OCI-M2 (cell line): ENCODE data around the gene GALNS.

Source experiments
- DNase-seq: peaks from one replicate; lab custom pipeline; 2025; ENCODE audit not compliant: unreplicated experiment; lab: John Stamatoyannopoulos, UW

GALNS gene

GRCh38 chr16:88859381-88860091 is 2.8 kb upstream of the GALNS start:
- DNase-seq = no peak

GRCh38 chr16:88857728-88858339 is 1.1 kb upstream of the GALNS start:
- no peak for DNase-seq

DNA sequence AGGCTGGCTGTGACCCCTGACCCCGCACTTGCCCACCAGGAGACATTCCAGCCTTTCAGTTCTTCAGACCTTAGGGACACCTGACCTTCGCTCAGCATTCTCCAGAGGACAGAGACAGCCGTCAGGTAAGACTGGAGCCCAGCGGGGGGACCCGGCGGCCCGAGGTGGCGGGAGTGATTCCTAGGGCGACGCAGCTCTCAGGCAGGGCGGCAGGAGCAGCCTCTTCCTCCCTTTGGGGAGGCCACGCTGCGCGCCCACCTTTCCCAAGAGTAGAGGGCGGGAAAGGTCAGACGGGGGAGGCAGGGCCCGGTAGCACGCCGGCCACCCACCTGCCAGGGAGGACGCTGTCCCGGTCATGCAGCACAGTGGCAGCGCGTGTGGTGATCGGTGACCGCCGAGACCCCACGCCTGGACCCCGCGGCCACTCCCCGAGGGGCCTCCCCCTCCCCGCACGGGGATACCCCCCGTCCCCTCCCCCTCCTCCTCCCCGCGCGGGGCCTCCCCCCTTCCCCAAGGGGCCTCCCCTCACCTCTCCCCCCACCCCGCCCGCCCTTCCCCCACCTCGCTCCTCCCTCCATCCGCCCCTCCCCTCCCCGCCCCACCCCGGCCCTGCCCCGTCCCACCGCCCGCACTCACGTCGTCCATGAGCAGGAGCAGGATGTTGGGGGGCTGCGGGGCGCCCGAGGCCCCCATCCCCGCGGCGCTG is 472 bp downstream of the GALNS start:
- DNase-seq = no peak

DNA sequence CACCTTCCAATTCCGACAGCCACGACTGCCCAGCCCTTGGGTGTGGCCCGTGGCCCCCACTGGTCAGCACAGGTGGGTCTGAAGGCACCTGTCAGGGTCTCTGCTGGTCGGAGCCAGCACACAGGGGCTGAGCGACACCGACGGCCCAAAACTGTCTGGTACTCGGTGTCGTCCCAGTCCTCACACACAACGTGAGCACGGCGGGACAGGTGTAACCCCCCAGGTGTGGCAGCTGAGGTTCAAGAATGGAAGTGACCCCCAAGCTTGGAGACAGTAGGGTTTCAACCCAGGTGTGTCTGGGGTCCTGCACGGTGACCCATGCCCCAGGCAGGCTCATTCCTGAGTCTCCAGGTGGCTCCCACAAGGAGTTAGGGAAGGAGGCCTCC is 1.0 kb downstream of the GALNS start:
- no peak for DNase-seq

GRCh38 chr16:88855176-88855575 is 1.6 kb downstream of the GALNS start:
- no peak for DNase-seq

DNA sequence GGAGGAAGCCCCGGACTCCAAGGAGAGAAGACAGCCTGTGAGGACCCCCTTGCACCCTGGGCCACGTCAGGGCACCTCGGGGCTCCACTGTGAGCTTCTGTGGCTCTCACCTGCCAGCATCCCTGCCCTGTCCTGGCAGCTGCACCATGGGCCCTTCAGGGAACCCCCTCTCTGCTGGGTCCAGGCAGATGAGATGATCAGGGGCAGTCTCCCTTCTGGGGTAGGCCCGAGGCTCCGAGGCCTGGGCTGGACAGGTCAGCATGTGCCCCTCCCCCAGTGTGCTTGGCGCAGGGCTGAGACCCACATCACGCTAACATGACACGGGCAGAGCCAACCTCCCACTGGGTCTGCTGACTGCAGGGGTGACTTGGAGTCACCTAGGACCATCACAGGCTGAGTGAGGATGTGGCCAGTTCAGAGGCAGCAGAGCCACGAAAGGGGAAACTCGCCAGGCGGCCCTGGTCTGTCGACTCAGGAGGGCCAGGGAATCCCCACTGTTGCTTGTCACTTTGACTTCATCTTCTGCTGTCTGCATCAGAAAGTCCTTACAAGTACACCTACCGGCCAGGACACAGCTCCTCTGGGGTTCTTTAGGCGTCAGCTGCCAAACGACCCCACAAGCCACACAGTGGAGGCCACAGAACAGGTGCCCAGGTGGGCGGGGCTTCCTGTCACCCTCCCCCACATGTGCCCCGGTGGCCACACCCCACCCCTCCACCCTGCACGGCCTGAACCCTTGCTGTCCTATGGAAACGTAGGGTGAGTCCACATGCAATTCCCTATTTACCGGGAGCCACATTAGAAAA is 2.2 kb downstream of the GALNS start:
- no peak for DNase-seq

DNA sequence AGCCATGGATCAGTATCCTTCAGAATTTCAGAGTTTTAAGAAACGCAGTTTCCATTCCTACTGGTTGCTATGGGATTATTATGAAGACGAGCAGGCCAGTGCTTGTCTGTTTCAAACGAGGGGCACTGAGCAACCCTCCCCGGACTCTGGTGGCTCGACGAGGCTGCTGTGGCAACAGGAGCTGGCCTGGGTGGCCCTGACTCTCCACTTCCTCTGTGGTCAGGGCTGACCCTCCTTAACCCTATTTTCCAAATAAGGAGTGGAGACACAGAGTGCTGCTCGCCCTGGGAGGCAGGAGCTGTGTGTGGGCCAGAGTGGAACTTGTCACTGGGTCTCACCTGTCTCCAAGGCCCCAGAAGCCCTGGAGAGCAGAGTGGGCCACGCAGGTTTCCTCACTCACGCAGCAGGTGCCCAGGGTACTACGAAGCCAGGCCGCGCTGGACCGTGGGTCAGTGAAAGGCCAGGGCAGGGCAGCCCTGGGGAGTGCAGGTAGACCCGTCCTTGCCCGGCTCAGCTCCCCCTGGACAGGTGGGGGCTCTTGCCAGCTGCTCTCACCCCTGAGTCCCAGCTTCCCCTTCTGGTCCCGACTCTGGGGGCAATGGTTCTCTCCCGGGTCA is 3.3 kb downstream of the GALNS start:
- no peak for DNase-seq

DNA sequence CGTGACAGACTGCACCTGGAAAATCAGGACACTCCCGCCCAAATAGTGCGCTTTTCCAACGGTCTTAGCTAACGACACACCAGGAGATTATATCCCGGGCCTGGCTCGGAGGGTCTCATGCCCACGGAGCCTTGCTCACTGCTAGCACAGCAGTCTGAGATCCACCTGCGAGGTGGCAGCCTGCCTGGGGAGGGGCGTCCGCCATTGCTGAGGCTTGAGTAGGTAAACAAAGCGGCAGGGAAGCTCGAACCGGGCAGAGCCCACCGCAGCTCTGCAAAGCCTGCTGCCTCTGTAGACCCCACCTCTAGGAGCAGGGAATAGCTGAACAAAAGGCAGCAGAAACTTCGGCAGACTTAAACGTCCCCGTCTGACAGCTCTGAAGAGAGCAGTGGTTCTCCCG is 5.1 kb downstream of the GALNS start:
- no peak for DNase-seq

DNA sequence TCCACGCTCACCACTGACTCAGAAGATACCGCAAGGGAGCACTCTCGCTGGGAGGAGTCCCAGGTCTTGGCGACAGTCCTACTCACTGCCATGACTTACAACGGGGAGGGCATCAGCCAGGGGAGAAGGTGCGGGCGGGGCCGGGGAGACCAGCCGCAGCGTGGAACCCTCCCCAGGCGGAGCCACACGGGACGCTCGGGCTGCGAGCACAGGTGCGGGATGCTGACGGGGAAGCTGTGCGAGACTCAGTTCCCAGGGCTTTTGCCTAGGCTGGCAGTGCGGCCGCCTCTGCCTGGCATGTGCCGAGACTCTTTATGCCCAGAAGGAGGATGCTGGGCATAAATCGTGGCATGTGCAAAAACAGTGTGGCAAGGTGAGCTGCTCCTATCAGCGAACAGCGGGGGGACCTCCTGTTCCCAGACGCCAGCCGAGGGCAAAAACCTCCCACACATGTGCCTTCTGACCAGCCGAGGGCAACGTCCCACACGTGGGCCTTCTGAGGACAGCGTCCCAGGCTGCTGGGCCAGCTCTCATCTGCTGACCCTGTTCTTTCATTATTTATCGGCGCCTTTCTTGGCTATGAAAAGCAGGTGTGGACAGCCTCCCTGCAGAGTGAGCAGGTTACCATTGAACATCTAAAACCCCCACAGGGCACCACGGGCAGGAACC is 6.1 kb downstream of the GALNS start:
- DNase-seq = no peak

DNA sequence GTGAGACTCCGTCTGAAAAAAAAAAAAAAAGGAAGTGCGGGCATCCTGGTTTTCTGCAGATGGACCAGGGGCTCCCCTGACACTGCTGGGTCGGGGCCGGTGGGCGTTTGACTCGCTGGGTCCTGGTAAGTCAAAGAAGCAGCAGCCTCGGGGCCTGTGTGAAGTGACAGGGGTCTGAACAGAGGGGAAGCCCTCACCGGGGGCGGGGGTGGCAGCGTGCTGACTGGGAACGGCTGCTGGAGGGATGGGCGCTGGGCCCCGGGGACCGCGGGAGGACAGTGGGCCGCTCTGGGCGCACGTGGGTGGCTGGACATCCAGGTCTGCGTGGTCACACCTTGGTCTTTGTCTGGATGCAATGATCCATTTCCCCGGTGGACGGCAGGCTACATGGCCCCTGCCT is 8.2 kb downstream of the GALNS start:
- no peak for DNase-seq

DNA sequence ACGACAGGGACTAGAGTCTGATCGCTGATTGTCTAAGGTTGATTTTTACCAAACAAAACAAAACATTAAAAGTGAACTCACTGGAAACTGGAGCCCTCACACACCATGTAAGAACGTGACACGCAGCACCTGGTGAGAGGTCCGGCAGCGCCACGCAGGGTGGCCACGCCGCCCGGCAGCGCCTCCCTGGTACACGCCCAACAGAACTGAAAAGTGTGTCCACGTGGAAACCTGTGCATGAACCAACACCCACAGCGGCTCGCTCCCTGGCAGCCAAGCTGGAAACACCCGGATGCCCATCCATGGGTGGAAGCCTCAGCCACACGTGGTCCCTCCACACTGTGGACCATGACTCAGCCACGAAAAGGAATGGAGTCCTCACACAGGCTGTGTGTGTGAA is 9.1 kb downstream of the GALNS start:
- no peak for DNase-seq

- no peak for DNase-seq
Observed at GRCh38 chr16:88846088-88846487, 10.7 kb downstream of the GALNS start.

DNA sequence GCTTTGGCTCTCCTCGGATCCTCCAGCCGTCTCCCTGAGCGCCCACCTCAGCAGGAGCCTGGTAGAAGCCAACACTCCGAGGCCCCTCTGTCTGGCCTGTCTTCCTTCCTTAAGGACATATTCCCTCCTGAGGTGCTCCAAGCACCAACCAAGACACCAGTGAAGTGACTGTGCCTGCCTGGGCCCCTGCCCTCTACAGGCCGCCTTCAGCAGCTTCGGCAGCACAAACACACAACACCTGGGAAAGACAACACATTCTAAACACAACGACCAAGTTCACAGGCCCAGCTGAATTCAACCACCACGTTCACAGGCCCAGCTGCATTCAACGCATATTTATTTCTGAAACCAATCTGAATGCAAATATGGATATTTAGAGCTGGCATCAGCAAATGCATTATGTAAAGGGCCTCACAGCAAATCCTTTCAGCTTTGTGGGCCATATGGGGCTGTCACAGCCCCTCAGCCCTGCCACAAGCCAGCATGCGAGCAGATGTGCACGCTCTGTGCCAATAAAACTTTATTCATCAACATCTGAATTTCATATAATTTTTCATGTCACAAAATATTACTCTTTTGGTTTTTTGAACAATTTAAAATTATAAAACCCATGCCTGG is 12.2 kb downstream of the GALNS start:
- DNase-seq = no peak

- DNase-seq = no peak
Observed at GRCh38 chr16:88843256-88843655, 13.5 kb downstream of the GALNS start.

DNA sequence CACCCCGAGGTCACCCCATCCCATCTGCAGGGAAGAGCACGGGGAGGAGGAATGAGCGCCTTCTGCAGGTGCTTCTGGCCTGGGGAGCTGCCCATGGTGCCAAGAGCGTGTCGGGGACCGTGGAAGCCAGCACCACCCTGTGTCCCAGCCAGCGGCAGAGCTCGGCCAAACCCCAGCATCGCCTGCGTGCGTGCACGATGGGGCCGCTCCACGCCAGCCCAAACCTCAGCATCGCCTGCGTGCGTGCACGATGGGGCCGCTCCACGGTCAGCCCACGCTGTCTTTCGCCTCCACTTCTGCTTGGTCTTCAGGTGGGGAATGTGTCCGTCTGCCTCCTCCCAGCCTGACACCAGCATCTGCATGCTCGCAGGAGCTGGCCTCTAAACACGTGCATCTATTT is 13.9 kb downstream of the GALNS start:
- no peak for DNase-seq

DNA sequence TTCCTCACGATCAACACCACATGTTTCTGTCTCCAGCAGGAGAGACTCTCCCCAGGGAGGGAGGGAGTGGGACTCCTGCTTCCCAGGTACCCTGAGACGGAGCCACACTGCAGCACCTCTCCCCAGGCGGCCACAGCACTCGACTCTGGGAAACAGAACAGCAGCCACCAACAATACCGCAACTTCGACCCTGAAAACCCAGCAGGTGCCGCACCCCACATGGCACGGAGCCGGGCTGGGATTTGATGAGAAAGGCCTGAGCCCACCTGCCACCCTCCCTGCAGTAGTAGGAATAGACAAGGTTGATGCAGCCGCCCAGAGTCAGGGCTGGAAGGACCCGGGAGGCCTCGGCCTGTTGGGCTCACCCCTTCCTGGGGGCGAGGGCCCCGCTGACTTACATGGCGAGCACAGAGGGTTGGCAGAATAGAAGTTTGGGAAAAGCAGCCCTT is 14.4 kb downstream of the GALNS start:
- DNase-seq = no peak

GRCh38 chr16:88841521-88842307 is 15.0 kb downstream of the GALNS start:
- DNase-seq = no peak

- no peak for DNase-seq
Observed at GRCh38 chr16:88840600-88841215, 16.0 kb downstream of the GALNS start.
